Thyroid gland (tissue), 4 donors: ENCODE results near the gene ITGA5. TPM values are rescaled to one million over a fixed set of nuclear protein-coding genes. Genes with fewer than 3 reads are reported as not detected.

Experiments used
- DNase-seq, 2 donors: peaks; one replicate each; pipeline ENCODE4 v3.0.0-alpha.2; 2019
- H3K27ac ChIP-seq, 3 donors: fragments of 200-600 bp; sonication (generic); 1 replicate in 2 of 3; 2 replicates in 1 of 3; pipeline ENCODE4 v1.5.1; 2016 to 2019; ENCODE audit warnings: mild to moderate bottlenecking in 1 of 3, moderate library complexity in 1 of 3
- H3K27me3 ChIP-seq: fragments of 200-600 bp; sonication (generic); one replicate; pipeline ENCODE4 v1.5.1; 2019
- H3K36me3 ChIP-seq, 2 donors: fragments of 200-600 bp; sonication (generic); one replicate each; pipeline ENCODE4 v1.5.1; 2016 to 2019
- H3K4me1 ChIP-seq, 2 donors: fragments of 200-600 bp; sonication (generic); one replicate each; pipeline ENCODE4 v1.5.1; 2017 to 2019
- H3K4me3 ChIP-seq, 3 donors: fragments of 200-600 bp; sonication (generic); replicated peaks in 1 of 3; 1 replicate in 2 of 3; 2 replicates in 1 of 3; pipeline ENCODE4 v1.5.1; 2016; ENCODE audit warnings: mild to moderate bottlenecking in 1 of 3
- H3K9me3 ChIP-seq: fragments of 200-600 bp; sonication (generic); one replicate; pipeline ENCODE4 v1.5.1; 2017
- CTCF ChIP-seq, 6 experiments: fragments of 200-600 bp in 3 of 6; fragments of 450-650 bp in 3 of 6; sonication (generic) in 3 of 6; IDR thresholded peaks; one replicate each; pipeline ENCODE4 v1.5.1; 2016 to 2019; ENCODE audit warnings: antibody characterized with exemption in 6 of 6, mild to moderate bottlenecking in 2 of 6, inconsistent platforms in 1 of 6, moderate library complexity in 1 of 6
- POLR2A ChIP-seq, 2 donors: fragments of 450-650 bp; IDR thresholded peaks; one replicate each; pipeline ENCODE4 v1.6.1; 2017; ENCODE audit warnings: antibody characterized with exemption in 2 of 2, mild to moderate bottlenecking in 2 of 2, moderate library complexity in 1 of 2
- WGBS, 2 donors: methylation state at CpG; one replicate each; pipeline ENCODE4 v1.1.5; 2017; 5-methylcytosine and 5-hydroxymethylcytosine counted together
- intact Hi-C: fragments of 100-400 bp; cut with DNase I; formaldehyde crosslinking; loops from one replicate; pipeline ENCODE4 v1.15.1; 2023
- total RNA-seq, 4 donors: library from RNA; depleted of rRNA; stranded (reverse); fragments of >200 nt; gene quantifications; one replicate each; pipeline ENCODE4 v1.2.3, GENCODE V29; 2016

ITGA5 gene
- total RNA-seq, 4 donors from 2014 or later: 40.3 to 64.5 (median 51.6) TPM

GRCh38 chr12:54460317-54460923 lies 41.4 kb upstream of the ITGA5 start:
- intact Hi-C loops: no loop called here
- WGBS, 2 donors: 79 to 80% methylated on average over 9 of the region's 9 CpGs
- TF ChIP-seq POLR2A (IDR thresholded peaks at IDR 0.05): no peak
- no peak for TF ChIP-seq CTCF (IDR thresholded peaks at IDR 0.05)

GRCh38 chr12:54459355-54459754 lies 40.3 kb upstream of the ITGA5 start:
- Histone ChIP-seq H3K27me3 (no peaks in the 10 kb centered on the region), H3K9me3 (no peaks in the 10 kb centered on the region), H3K4me1 (no peaks in the 10 kb centered on the region), H3K27ac (no peak overlapping the region), H3K36me3 (no peaks in the 10 kb centered on the region), H3K4me3 (no peak overlapping the region)
- intact Hi-C loops: no loop called here
- WGBS, 2 donors: 65 to 76% methylated on average over 3 of the region's 3 CpGs
- TF ChIP-seq CTCF (IDR thresholded peaks at IDR 0.05): no peak
- no peak for TF ChIP-seq POLR2A (IDR thresholded peaks at IDR 0.05)
- DNase-seq: no peak

More at GRCh38 chr12:54460317-54460923, 41.4 kb upstream of the ITGA5 start:
- Histone ChIP-seq H3K4me1 (peaks cover 0 to 7% of the 10 kb centered on the region in 2 donors), H3K27ac (no peak overlapping the region), H3K27me3 (no peaks in the 10 kb centered on the region), H3K36me3 (no peaks in the 10 kb centered on the region), H3K4me3 (no peak overlapping the region), H3K9me3 (no peaks in the 10 kb centered on the region)
- no peak for DNase-seq

- no peak overlapping the region for H3K27ac ChIP-seq
- DNase-seq: no peak
- no peaks in the 10 kb centered on the region for H3K4me1 ChIP-seq
- H3K36me3 ChIP-seq: no peaks in the 10 kb centered on the region
- H3K9me3 ChIP-seq: no peaks in the 10 kb centered on the region
- no peaks in the 10 kb centered on the region for H3K27me3 ChIP-seq
- H3K4me3 ChIP-seq: no peak overlapping the region
- intact Hi-C loops: no loop called here
- no peak for TF ChIP-seq POLR2A (IDR thresholded peaks at IDR 0.05)
- TF ChIP-seq CTCF (IDR thresholded peaks at IDR 0.05): no peak
Measured at GRCh38 chr12:54455760-54456469, 36.8 kb upstream of the ITGA5 start.

- no peaks in the 10 kb centered on the region for H3K9me3 ChIP-seq
- TF ChIP-seq CTCF (IDR thresholded peaks at IDR 0.05) (no peak), POLR2A (IDR thresholded peaks at IDR 0.05) (no peak)
- intact Hi-C loops: no loop called here
- no peak overlapping the region for H3K27ac ChIP-seq
- H3K4me1 ChIP-seq: no peaks in the 10 kb centered on the region
- no peaks in the 10 kb centered on the region for H3K27me3 ChIP-seq
- no peak for DNase-seq
- H3K4me3 ChIP-seq: no peak overlapping the region
- H3K36me3 ChIP-seq: no peaks in the 10 kb centered on the region
Measured at GRCh38 chr12:54452628-54453027, 33.6 kb upstream of the ITGA5 start.

- H3K9me3 ChIP-seq: no peaks in the 10 kb centered on the region
- H3K36me3 ChIP-seq: no peaks in the 10 kb centered on the region
- TF ChIP-seq CTCF (IDR thresholded peaks at IDR 0.05) (no peak), POLR2A (IDR thresholded peaks at IDR 0.05) (no peak)
- DNase-seq: no peak
- intact Hi-C loops: no loop called here
- no peaks in the 10 kb centered on the region for H3K27me3 ChIP-seq
- H3K4me3 ChIP-seq: no peak overlapping the region
- H3K27ac ChIP-seq: no peak overlapping the region
- 61 to 72% methylated on average over 4 of the region's 4 CpGs for WGBS, 2 donors
- H3K4me1 ChIP-seq: no peaks in the 10 kb centered on the region
Measured at GRCh38 chr12:54448344-54448743, 29.3 kb upstream of the ITGA5 start.
